Liver (tissue), 9 donors: ENCODE measurements around the gene ATAD3C. TPM values are rescaled to one million over a fixed set of nuclear protein-coding genes. Genes with fewer than 3 reads are reported as not detected.
"Not testable (repeated sequence)": the region's sequence is repeated elsewhere in the genome, so short reads cannot be mapped to it uniquely, and the experiment has no call there.

Experiments used
- DNase-seq: peaks from one replicate; pipeline ENCODE4 v3.0.0-alpha.2; 2017; ENCODE audit warnings: low spot score
- H3K27ac ChIP-seq, 2 donors: one replicate each; pipeline ENCODE4 v1.7.0; 2013; ENCODE audit warnings: inconsistent platforms in 2 of 2, low read length in 2 of 2, control low read depth in 1 of 2, low read depth in 1 of 2, mild to moderate bottlenecking in 1 of 2
- H3K27me3 ChIP-seq, 4 donors: one replicate each; pipeline versions ENCODE4 v1.6.1 to v1.7.0; 2013; ENCODE audit warnings: low read length in 3 of 4, inconsistent platforms in 1 of 4, mild to moderate bottlenecking in 1 of 4, moderate library complexity in 1 of 4; ENCODE audit not compliant: control insufficient read depth in 4 of 4, insufficient read depth in 4 of 4
- H3K36me3 ChIP-seq, 4 donors: one replicate each; pipeline versions ENCODE4 v1.6.1 to v1.7.0; 2013; ENCODE audit warnings: low read length in 3 of 4, mild to moderate bottlenecking in 3 of 4, low read depth in 1 of 4, moderate library complexity in 1 of 4; ENCODE audit not compliant: control insufficient read depth in 4 of 4, insufficient read depth in 3 of 4
- H3K4me1 ChIP-seq, 4 donors: one replicate each; pipeline versions ENCODE4 v1.6.1 to v1.7.0; 2013; ENCODE audit warnings: low read length in 3 of 4, mild to moderate bottlenecking in 3 of 4, moderate library complexity in 1 of 4; ENCODE audit not compliant: control insufficient read depth in 4 of 4, insufficient read depth in 4 of 4
- H3K4me3 ChIP-seq, 3 donors: one replicate each; pipeline versions ENCODE4 v1.6.1 to v1.7.0; 2013; ENCODE audit warnings: low read length in 3 of 3, control low read depth in 1 of 3, low read depth in 1 of 3, mild to moderate bottlenecking in 1 of 3
- H3K9ac ChIP-seq, 2 donors: one replicate each; pipeline ENCODE4 v1.7.0; 2013; ENCODE audit warnings: low read length in 2 of 2, mild to moderate bottlenecking in 2 of 2, moderate library complexity in 2 of 2, control low read depth in 1 of 2, low read depth in 1 of 2
- H3K9me3 ChIP-seq, 4 donors: one replicate each; pipeline versions ENCODE4 v1.6.1 to v1.7.0; 2013; ENCODE audit warnings: low read length in 3 of 4; ENCODE audit not compliant: control insufficient read depth in 4 of 4
- FOXA1 ChIP-seq: IDR thresholded peaks from 2 replicates; pipeline ENCODE4 v1.6.1; 2016; ENCODE audit warnings: antibody characterized with exemption
- GABPA ChIP-seq, 2 donors: IDR thresholded peaks in 1 of 2; conservative IDR thresholded peaks in 1 of 2; 2 replicates each; pipeline ENCODE4 v1.6.1; 2016; ENCODE audit warnings: antibody characterized with exemption in 2 of 2, mild to moderate bottlenecking in 1 of 2, moderate library complexity in 1 of 2
- HNF4A ChIP-seq, 2 donors: conservative IDR thresholded peaks; 2 replicates each; pipeline ENCODE4 v1.6.1; 2016; ENCODE audit warnings: antibody characterized with exemption in 2 of 2, mild to moderate bottlenecking in 2 of 2
- JUND ChIP-seq, 2 donors: IDR thresholded peaks; 2 replicates each; pipeline ENCODE4 v1.6.1; 2016; ENCODE audit warnings: antibody characterized with exemption in 2 of 2
- NR2F2 ChIP-seq: IDR thresholded peaks from 2 replicates; pipeline ENCODE4 v1.6.1; 2016; ENCODE audit warnings: antibody characterized with exemption
- RAD21 ChIP-seq, 2 donors: IDR thresholded peaks; 2 replicates each; pipeline ENCODE4 v1.6.1; 2016; ENCODE audit warnings: antibody characterized with exemption in 2 of 2, mild to moderate bottlenecking in 2 of 2
- REST ChIP-seq: IDR thresholded peaks from 2 replicates; pipeline ENCODE4 v1.6.1; 2016; ENCODE audit warnings: antibody characterized with exemption, mild to moderate bottlenecking
- RXRA ChIP-seq, 2 donors: IDR thresholded peaks; 2 replicates each; pipeline ENCODE4 v1.6.1; 2017 to 2018; ENCODE audit warnings: antibody characterized with exemption in 2 of 2, mild to moderate bottlenecking in 1 of 2
- SP1 ChIP-seq: IDR thresholded peaks from 2 replicates; pipeline ENCODE4 v1.6.1; 2018; ENCODE audit warnings: antibody characterized with exemption, mild to moderate bottlenecking
- WGBS: extraction: QIAGEN DNeasy Blood & Tissue Kit; methylation state at CpG from one replicate; pipeline ENCODE4 v1.1.7; 2013; 5-methylcytosine and 5-hydroxymethylcytosine counted together
- polyA plus RNA-seq, 2 donors: library from polyadenylated mRNA; stranded (reverse) in 1 of 2; unstranded in 1 of 2; fragments of 200-250 nt in 1 of 2; fragments of >200 nt in 1 of 2; fragmentation: Nextera tagmentation in 1 of 2; extraction: Ambion mirVana in 1 of 2; gene quantifications; one replicate each; pipeline versions ENCODE4 v1.2.1 to v1.2.3, GENCODE V29; 2013 to 2015
- total RNA-seq, 2 donors: library from RNA; depleted of rRNA; stranded (reverse); fragments of >200 nt; gene quantifications; one replicate each; pipeline ENCODE4 v1.2.3, GENCODE V29; 2014
- TF ChIP-seq, protein P1 (sequence below): IDR thresholded peaks from 2 replicates; pipeline ENCODE4 v1.6.1; 2016; ENCODE audit warnings: antibody characterized with exemption
- TF ChIP-seq, protein P2 (sequence below): IDR thresholded peaks from 2 replicates; pipeline ENCODE4 v1.6.1; 2016; ENCODE audit warnings: antibody characterized with exemption
- TF ChIP-seq, protein P3 (sequence below): fragments of 150-350 bp; IDR thresholded peaks from 2 replicates; pipeline ENCODE4 v1.5.1; 2017; ENCODE audit warnings: improper control_type of control experiment, low read depth, low read length; ENCODE audit not compliant: missing input control
- TF ChIP-seq, protein P4 (sequence below): IDR thresholded peaks from 2 replicates; pipeline ENCODE4 v1.6.1; 2016; ENCODE audit warnings: antibody characterized with exemption
- donor health status: healthy.
- donor health status: healthy.
- donor health status: healthy.
- donor health status: healthy.
- donor health status: healthy.

The ATAD3C gene
- total and polyA plus RNA-seq, 4 donors = 0.19 to 4.8 (median 0.88) TPM

- H3K27me3 ChIP-seq = no peaks in the 10 kb centered on the region
- TF ChIP-seq SP1 = no peak
- TF ChIP-seq, protein P1, sequence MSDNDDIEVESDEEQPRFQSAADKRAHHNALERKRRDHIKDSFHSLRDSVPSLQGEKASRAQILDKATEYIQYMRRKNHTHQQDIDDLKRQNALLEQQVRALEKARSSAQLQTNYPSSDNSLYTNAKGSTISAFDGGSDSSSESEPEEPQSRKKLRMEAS = no peak
- TF ChIP-seq RAD21 (IDR thresholded peaks at IDR 0.05) = no peak
- TF ChIP-seq, protein P2, sequence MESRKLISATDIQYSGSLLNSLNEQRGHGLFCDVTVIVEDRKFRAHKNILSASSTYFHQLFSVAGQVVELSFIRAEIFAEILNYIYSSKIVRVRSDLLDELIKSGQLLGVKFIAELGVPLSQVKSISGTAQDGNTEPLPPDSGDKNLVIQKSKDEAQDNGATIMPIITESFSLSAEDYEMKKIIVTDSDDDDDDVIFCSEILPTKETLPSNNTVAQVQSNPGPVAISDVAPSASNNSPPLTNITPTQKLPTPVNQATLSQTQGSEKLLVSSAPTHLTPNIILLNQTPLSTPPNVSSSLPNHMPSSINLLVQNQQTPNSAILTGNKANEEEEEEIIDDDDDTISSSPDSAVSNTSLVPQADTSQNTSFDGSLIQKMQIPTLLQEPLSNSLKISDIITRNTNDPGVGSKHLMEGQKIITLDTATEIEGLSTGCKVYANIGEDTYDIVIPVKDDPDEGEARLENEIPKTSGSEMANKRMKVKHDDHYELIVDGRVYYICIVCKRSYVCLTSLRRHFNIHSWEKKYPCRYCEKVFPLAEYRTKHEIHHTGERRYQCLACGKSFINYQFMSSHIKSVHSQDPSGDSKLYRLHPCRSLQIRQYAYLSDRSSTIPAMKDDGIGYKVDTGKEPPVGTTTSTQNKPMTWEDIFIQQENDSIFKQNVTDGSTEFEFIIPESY = no peak
- no peak for TF ChIP-seq FOXA1
- TF ChIP-seq NR2F2 = no peak
- no peak for TF ChIP-seq JUND (IDR thresholded peaks at IDR 0.05)
- TF ChIP-seq REST = no peak
- no peak for TF ChIP-seq GABPA (IDR thresholded peaks at IDR 0.05 in 1 of 2, conservative IDR thresholded peaks at IDR 0.05 in 1 of 2)
- no peak for TF ChIP-seq RXRA (IDR thresholded peaks at IDR 0.05)
- TF ChIP-seq, protein P3, sequence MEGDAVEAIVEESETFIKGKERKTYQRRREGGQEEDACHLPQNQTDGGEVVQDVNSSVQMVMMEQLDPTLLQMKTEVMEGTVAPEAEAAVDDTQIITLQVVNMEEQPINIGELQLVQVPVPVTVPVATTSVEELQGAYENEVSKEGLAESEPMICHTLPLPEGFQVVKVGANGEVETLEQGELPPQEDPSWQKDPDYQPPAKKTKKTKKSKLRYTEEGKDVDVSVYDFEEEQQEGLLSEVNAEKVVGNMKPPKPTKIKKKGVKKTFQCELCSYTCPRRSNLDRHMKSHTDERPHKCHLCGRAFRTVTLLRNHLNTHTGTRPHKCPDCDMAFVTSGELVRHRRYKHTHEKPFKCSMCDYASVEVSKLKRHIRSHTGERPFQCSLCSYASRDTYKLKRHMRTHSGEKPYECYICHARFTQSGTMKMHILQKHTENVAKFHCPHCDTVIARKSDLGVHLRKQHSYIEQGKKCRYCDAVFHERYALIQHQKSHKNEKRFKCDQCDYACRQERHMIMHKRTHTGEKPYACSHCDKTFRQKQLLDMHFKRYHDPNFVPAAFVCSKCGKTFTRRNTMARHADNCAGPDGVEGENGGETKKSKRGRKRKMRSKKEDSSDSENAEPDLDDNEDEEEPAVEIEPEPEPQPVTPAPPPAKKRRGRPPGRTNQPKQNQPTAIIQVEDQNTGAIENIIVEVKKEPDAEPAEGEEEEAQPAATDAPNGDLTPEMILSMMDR = no peak
- TF ChIP-seq, protein P4, sequence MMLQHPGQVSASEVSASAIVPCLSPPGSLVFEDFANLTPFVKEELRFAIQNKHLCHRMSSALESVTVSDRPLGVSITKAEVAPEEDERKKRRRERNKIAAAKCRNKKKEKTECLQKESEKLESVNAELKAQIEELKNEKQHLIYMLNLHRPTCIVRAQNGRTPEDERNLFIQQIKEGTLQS = no peak
- no peak for TF ChIP-seq HNF4A (conservative IDR thresholded peaks at IDR 0.05)
- WGBS = 93% methylated on average over 7 of the region's 7 CpGs
- H3K36me3 ChIP-seq = no peaks in the 10 kb centered on the region
- no peak overlapping the region for H3K9ac ChIP-seq
- H3K4me3 ChIP-seq = no peak overlapping the region
- H3K27ac ChIP-seq = no peak overlapping the region
- H3K4me1 ChIP-seq = peaks cover 0 to 5% (median 0%) of the 10 kb centered on the region in 4 donors
- no peak for DNase-seq
- no peaks in the 10 kb centered on the region for H3K9me3 ChIP-seq
Measured at GRCh38 chr1:1463312-1463711, 13.8 kb downstream of the ATAD3C start.

GRCh38 chr1:1468196-1468985 is 18.9 kb downstream of the ATAD3C start:
- H3K4me1 ChIP-seq = peaks cover 6 to 15% (median 11%) of the 10 kb centered on the region in 4 donors
- not testable (repeated sequence) for H3K27ac ChIP-seq, DNase-seq, H3K9me3 ChIP-seq, H3K4me3 ChIP-seq, H3K9ac ChIP-seq, H3K27me3 ChIP-seq, H3K36me3 ChIP-seq
- 85% methylated on average over 38 of the region's 44 CpGs for WGBS
